GM12874 (cell line): ENCODE data around the gene PRKCB.

Source experiments
- TF ChIP-seq, protein P1 (sequence below): IDR thresholded peaks from 2 replicates; pipeline ENCODE4 v1.5.1; 2011; ENCODE audit warnings: low read depth, mild to moderate bottlenecking, control low read depth, low read length, moderate library complexity; ENCODE audit not compliant: insufficient read depth

Gene PRKCB

DNA sequence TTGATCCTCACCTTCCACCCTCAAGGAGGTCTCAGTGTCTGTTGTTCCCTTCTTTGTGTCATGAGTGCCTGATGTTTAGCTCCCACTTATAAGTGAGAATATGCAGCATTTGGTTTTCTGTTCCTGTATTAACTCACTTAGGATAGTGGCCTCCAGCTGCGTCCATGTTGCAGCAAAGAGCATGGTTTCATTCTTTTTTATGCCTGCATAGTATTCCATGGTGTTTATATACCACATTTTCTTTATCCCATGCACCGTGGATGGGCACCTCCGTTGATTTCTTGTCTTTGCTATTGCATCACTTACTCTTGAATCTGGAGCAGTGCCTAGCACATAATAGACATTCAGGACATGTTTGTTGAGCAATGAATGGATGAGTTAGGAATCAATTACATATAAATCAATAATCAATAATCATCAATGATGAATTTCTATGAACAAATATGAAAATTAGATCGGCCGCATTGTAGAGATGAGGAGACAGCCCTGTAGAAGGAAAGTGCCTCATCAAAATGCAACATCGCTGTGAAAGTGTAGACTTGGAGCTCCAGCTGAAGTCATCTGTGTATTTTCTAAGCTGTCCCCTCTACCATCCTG is 129.5 kb downstream of the PRKCB start:
- TF ChIP-seq, protein P1, sequence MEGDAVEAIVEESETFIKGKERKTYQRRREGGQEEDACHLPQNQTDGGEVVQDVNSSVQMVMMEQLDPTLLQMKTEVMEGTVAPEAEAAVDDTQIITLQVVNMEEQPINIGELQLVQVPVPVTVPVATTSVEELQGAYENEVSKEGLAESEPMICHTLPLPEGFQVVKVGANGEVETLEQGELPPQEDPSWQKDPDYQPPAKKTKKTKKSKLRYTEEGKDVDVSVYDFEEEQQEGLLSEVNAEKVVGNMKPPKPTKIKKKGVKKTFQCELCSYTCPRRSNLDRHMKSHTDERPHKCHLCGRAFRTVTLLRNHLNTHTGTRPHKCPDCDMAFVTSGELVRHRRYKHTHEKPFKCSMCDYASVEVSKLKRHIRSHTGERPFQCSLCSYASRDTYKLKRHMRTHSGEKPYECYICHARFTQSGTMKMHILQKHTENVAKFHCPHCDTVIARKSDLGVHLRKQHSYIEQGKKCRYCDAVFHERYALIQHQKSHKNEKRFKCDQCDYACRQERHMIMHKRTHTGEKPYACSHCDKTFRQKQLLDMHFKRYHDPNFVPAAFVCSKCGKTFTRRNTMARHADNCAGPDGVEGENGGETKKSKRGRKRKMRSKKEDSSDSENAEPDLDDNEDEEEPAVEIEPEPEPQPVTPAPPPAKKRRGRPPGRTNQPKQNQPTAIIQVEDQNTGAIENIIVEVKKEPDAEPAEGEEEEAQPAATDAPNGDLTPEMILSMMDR = no peak

DNA sequence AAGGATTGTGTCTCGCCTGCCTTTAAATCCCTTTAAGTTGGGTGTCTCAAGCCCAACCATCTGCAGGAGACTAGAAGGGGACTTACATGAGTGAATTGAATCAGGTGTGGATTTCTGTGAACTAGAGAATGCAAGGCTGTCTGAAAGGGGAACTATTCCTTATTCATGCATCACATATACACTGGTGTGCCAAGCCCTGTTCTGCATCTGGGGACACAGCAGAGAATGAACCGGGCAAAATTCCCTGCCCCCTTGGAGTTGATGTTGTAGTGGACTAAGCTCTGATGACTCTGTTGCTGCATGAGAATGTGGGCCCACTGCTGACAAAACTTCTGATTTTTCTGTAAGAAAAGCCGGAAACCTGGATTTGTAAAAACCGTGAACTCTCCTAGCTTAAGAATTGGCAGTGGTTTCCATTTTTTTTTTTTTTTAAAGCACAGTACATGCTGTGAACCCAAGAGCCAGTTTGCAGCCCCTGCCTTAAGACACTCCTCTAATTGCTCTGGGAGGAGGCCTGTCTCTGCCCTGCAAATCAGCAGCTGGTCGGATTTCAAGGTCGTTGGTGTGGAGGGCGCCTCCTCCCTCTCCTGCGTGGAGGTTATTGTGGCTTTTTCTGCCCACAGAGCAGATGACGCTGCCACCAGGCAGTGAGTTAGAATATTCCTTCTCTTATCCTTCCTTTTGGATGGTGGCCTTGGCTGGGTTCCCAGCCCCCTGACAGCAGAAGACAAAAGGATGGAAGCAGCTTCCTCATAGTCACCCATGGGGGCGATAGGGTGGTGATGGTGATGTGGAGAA is 131.0 kb downstream of the PRKCB start:
- TF ChIP-seq, protein P1 = no peak

DNA sequence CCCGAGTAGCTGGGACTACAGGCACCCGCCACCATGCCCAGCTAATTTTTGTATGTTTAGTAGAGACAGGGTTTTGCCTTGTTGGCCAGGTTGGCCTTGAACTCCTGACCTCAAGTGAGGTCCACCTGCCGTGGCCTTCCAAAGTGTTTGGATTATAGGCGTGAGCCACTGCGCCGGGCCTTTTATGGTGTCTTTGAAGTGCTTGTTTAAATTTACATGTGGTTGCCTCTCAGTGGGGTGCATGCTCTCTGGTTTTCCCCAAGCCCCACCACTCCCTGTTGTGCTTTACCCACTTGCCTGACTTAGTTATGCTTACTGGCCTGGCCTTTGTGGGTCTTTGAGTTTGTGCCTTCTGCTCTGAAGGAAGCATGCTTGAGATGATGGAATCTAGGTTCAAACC is 132.0 kb downstream of the PRKCB start:
- TF ChIP-seq, protein P1 = no peak

DNA sequence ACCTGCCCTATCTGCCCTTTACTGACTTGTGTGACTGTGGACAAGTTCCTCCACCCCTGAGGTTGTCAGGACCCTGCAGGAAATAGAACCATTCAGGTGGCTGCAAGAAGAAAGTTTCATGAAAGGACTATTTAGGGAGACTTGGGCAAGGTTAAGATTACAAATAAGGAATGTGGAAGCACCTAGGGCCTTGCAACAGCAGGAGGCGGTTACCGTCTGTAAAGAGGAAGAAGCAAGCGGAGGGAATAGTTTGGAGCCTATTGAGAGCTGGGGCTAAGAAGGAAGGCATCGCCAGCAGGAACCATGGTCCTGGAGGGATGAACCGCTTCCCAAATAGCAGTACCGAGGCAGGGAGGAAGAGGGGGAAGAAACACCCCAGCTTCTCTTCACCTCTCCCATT is 132.4 kb downstream of the PRKCB start:
- TF ChIP-seq, protein P1 = no peak

DNA sequence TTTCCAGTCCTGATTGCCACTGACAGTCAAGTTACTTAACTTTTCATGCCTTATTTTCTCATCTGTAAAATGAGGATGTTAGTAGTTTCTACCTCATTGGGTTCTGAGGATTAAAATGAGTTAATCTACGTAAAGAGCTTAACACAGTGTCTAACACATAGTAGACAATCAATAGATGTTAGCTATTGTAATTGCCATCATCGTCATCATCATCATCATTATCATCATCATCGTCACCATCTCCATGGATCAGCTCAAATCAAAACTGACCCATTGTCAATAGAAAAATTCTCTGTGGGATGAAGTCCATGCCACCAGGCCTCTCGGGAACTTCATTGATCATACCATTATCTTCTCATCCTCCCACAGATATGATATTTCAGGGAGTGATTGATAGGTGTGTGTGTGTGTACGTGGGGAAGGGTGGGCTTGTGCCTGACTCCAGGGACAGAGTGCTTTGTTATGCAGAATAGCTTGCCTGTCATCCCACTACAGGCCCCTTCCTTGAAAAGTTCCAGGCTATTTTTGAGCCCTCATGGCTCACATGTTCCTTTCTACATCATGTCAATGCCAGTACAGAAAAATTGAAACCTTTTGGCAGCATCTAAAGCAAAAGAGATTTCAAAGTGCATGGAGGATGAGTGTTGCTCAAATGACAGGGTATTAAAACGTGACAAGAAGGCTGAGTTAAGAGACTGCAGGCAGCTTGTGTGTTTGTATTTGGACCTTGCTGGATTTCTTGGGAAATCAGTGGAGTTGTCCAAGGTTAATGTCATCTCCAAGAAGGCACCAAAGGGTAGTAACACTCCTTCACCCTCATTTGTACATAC is 133.9 kb downstream of the PRKCB start:
- TF ChIP-seq, protein P1 = no peak

DNA sequence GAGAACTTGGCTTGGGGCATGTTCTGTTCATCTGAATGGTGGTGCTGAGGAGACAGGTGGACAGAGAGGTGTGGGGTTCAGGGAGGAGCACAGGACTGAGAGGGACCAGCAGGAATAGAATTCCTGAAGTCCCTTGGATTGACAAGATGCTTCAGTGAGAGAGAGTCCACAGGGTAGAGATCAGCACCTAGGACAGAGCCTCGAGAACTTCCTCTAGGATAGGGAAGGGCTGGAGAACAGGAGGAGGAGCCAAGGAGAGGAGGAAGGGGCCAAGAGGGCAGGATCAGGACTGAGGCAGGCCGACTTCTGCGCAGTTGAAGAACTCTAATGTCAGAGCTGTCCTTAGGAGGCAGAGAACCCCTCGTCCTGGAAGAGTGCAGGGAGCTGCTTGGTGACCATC is 138.4 kb downstream of the PRKCB start:
- TF ChIP-seq, protein P1 = no peak

DNA sequence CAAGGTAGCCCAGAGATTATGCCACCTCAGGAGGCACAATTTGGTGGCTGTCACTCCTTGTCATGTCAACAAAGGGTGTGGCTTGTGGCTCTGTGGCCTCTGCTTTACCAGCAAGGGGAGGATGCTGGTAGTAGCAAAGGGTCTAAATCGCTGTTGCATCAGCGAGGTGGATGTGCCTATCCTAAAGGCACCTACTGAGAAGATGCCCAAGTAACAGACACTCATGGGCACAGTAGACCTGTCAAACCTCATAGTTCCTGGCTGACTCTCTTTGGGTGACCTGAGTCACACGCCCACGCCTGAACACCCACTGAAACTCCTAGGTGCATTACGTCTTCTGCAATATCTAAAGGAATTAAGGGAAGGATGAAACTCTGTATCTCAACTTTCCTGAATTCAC is 139.5 kb downstream of the PRKCB start:
- TF ChIP-seq, protein P1 = no peak
